Measurements from ENCODE around the gene PADI4.
"Not testable (repeated sequence)": the region's sequence is repeated elsewhere in the genome, so short reads cannot be mapped to it uniquely, and the experiment has no call there.

The PADI4 gene

DNA sequence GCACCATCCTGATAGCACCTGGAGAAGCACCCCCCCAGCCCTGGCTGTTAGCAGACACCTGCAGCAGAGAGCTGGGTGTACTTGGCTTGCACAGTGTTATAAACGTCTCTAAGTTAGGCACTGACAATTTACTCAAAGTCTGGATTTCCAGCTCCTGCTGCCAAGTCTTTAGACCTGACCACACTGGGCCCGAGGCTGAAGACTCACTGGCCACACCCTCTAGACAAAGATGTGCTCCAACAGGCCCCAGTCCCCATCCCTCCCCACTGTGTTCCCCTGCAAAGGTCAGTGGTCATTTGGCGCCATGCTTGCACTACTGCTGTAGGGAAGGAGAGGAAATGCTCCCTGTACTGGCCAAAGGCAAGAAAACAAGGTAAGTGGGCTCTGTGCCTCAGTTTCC is 95.1 kb downstream of the PADI4 start:
- H3K4me3 ChIP-seq (ENCODE audit: low read depth in 1 of 2, low read length in 1 of 2) = no peak overlapping the region
- no peak for TF ChIP-seq CTCF (IDR thresholded peaks at IDR 0.05)
- no peak overlapping the region for H3K27ac ChIP-seq
- no peaks in the 10 kb centered on the region for H3K9me3 ChIP-seq
- H3K27me3 ChIP-seq = no peaks in the 10 kb centered on the region
- H3K36me3 ChIP-seq = peaks cover 5% of the 10 kb centered on the region
- peaks cover 10 to 16% of the 10 kb centered on the region in 2 experiments for H3K4me1 ChIP-seq (ENCODE audit: control insufficient read depth in 1 of 2, insufficient read depth in 1 of 2, low read depth in 1 of 2, low read length in 1 of 2)

- Histone ChIP-seq H3K36me3 (peaks cover 13% of the 10 kb centered on the region), H3K27ac (no peak overlapping the region), H3K4me3 (ENCODE audit: low read depth in 1 of 2, low read length in 1 of 2) (no peak overlapping the region), H3K9me3 (no peaks in the 10 kb centered on the region), H3K27me3 (no peaks in the 10 kb centered on the region), H3K4me1 (ENCODE audit: control insufficient read depth in 1 of 2, insufficient read depth in 1 of 2, low read depth in 1 of 2, low read length in 1 of 2) (peaks cover 0 to 7% of the 10 kb centered on the region in 2 experiments)
- TF ChIP-seq CTCF (IDR thresholded peaks at IDR 0.05) = no peak
Measured at GRCh38 chr1:17404034-17404684, 96.2 kb downstream of the PADI4 start.

DNA sequence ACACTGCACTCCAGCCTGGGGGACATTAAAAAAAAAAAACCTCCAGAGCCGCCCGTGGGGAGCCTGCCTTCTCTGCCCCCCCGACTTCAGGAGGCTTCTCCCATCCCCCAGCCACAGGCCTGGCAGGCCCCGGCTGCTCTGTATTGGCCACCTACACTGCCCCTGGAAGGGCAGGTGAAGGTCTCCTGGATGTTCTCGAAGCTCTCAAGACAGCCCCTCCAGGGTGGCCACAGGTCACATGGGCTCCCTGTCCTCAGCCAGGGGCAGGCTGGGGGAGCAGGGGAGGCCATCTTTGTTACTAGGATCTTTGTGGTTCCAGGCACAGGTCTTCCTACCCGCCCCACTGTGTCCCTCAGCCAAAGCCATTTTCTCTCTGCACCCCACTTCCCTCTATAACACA is 96.8 kb downstream of the PADI4 start:
- no peak for TF ChIP-seq CTCF (IDR thresholded peaks at IDR 0.05)
- Histone ChIP-seq H3K4me3 (ENCODE audit: low read depth in 1 of 2, low read length in 1 of 2) (no peak overlapping the region), H3K9me3 (no peaks in the 10 kb centered on the region), H3K4me1 (ENCODE audit: control insufficient read depth in 1 of 2, insufficient read depth in 1 of 2, low read depth in 1 of 2, low read length in 1 of 2) (peaks cover 0 to 7% of the 10 kb centered on the region in 2 experiments), H3K36me3 (peaks cover 20% of the 10 kb centered on the region), H3K27me3 (no peaks in the 10 kb centered on the region), H3K27ac (no peak overlapping the region)

GRCh38 chr1:17405898-17406759 is 98.1 kb downstream of the PADI4 start:
- Histone ChIP-seq H3K4me3 (ENCODE audit: low read depth in 1 of 2, low read length in 1 of 2) (no peak overlapping the region), H3K36me3 (peaks cover 33% of the 10 kb centered on the region), H3K27me3 (no peaks in the 10 kb centered on the region), H3K9me3 (no peaks in the 10 kb centered on the region), H3K27ac (no peak overlapping the region), H3K4me1 (ENCODE audit: control insufficient read depth in 1 of 2, insufficient read depth in 1 of 2, low read depth in 1 of 2, low read length in 1 of 2) (peaks cover 0 to 7% of the 10 kb centered on the region in 2 experiments)
- TF ChIP-seq CTCF (IDR thresholded peaks at IDR 0.05) = peak; percentile 73

DNA sequence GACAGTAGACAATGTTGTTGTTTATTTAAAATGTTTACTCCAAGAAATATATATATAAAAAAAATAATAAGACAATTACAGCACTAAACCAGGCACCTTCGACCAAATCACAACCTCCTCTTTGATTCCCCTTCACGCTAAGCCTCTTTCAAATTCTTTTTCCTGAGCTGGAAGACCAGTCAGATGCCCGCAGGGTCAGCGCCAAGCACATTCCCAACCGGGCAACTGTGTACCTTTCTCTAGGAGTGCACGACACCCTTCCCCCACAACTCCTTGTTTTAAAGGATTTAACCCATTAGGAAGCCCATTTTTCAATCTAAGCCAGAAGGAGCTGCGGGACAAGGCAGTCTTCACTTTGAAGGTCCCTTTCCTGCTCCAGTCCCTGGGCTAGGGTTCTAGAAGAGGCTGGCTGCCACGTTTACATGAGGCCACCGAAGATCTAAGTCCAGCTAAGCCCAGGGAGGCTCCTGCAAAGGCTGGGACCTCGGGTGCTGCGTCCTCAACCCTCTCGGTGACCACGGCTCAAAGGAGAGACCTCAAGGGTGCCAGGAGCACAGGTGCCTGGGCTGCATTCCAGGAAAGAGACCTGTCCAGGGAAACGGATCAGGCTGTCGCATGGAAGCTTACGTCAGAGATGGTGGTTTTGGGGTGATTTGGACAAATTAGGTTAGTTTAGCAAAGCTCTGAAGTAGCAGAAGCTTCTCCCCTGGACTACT is 98.9 kb downstream of the PADI4 start:
- H3K36me3 ChIP-seq = peaks cover 41% of the 10 kb centered on the region
- not testable (repeated sequence) for H3K4me1 ChIP-seq (ENCODE audit: control insufficient read depth in 1 of 2, insufficient read depth in 1 of 2, low read depth in 1 of 2, low read length in 1 of 2); H3K27ac ChIP-seq; H3K4me3 ChIP-seq (ENCODE audit: low read depth in 1 of 2, low read length in 1 of 2); H3K9me3 ChIP-seq; H3K27me3 ChIP-seq

DNA sequence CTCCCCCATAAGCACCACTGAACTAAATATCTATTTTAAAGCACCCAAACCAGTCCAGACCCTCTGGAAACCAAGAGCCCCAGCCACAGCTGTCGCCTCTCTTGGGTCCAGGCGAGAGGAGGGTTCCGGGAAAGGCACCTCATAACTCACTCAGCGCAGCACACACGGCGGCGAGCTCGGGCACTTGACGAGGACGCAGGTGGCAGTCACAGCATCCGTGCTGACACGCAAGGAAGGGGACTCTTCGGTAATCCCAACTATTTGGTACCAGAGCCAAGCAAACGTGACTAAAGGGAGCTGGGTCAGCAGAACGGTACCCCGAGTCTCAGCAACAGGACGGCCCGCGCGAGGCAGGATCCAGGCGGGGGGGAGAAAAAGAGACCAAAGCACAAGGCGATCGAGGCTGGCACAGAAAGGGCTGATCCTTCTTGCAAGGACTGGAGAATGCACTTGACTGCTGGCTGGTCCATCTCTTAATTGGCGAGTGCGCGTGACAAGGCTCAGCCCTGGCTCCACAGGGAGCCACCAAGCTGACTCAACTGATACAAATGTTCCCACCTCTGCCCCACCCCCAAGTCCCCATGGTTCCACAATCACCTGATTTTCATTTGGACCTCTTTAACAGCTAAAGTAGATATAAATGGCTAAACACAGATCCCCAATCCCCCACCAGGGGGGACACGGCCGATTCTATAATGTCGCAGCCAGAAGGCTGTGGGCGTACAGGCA is 100.0 kb downstream of the PADI4 start:
- H3K9me3 ChIP-seq; H3K27ac ChIP-seq; H3K27me3 ChIP-seq; H3K4me3 ChIP-seq (ENCODE audit: low read depth in 1 of 2, low read length in 1 of 2); H3K4me1 ChIP-seq (ENCODE audit: control insufficient read depth in 1 of 2, insufficient read depth in 1 of 2, low read depth in 1 of 2, low read length in 1 of 2): not testable (repeated sequence)
- H3K36me3 ChIP-seq = peaks cover 51% of the 10 kb centered on the region
